NB4 (cell line): Measurements from ENCODE around the gene ZDHHC6.
A peak's percentile ranks its signal among the peaks of the same experiment; 100 is the strongest.
"Not testable (repeated sequence)": the region's sequence is repeated elsewhere in the genome, so short reads cannot be mapped to it uniquely, and the experiment has no call there.

Source experiments
- DNase-seq: peaks from one replicate; pipeline ENCODE4 v3.0.0; 2010; ENCODE audit warnings: low read depth
- H3K4me3 ChIP-seq: one replicate; pipeline ENCODE4 v1.5.1; 2011; ENCODE audit warnings: mild to moderate bottlenecking, low read depth, low read length, moderate library complexity
- MAX ChIP-seq: IDR thresholded peaks from 2 replicates; pipeline ENCODE4 v1.6.1; 2011; ENCODE audit warnings: low read depth, low read length
- MYC ChIP-seq: IDR thresholded peaks from 2 replicates; pipeline ENCODE4 v1.6.1; 2011; ENCODE audit warnings: low read depth, low read length
- POLR2A ChIP-seq: IDR thresholded peaks from 2 replicates; pipeline ENCODE4 v1.6.1; 2011; ENCODE audit warnings: mild to moderate bottlenecking; ENCODE audit not compliant: insufficient read length; ENCODE audit errors: extremely low read depth
- TF ChIP-seq, protein P1 (sequence below): IDR thresholded peaks from one replicate; pipeline ENCODE4 v1.5.1; 2012; ENCODE audit warnings: low read depth, low read length

ZDHHC6 gene

DNA sequence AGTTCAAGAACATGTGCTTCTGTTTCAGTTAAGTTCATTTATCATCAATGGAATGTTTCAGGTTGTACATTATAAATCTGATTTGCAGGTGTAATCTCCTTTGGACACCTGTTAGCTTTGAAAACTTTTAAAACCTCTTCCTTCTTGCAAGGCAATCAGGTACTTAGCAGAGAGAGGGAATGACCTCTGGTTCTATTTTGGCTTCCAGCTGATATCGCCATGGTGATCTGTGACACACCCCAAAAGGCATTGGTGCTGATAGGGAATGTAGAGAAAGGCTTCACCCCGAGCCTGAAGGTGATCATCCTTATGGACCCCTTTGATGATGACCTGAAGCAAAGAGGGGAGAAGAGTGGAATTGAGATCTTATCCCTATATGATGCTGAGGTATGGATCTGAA, 37.4 kb downstream of the ZDHHC6 start:
- H3K4me3 ChIP-seq = no peak overlapping the region
- no peak for DNase-seq
- no peak for TF ChIP-seq POLR2A
- TF ChIP-seq MAX = no peak
- TF ChIP-seq, protein P1, sequence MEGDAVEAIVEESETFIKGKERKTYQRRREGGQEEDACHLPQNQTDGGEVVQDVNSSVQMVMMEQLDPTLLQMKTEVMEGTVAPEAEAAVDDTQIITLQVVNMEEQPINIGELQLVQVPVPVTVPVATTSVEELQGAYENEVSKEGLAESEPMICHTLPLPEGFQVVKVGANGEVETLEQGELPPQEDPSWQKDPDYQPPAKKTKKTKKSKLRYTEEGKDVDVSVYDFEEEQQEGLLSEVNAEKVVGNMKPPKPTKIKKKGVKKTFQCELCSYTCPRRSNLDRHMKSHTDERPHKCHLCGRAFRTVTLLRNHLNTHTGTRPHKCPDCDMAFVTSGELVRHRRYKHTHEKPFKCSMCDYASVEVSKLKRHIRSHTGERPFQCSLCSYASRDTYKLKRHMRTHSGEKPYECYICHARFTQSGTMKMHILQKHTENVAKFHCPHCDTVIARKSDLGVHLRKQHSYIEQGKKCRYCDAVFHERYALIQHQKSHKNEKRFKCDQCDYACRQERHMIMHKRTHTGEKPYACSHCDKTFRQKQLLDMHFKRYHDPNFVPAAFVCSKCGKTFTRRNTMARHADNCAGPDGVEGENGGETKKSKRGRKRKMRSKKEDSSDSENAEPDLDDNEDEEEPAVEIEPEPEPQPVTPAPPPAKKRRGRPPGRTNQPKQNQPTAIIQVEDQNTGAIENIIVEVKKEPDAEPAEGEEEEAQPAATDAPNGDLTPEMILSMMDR = no peak
- no peak for TF ChIP-seq MYC

- no peak overlapping the region for H3K4me3 ChIP-seq
- TF ChIP-seq, protein P1 = no peak
- TF ChIP-seq MAX (no peak), MYC (no peak), POLR2A (no peak)
- DNase-seq = no peak
Observed at GRCh38 chr10:112407696-112408095, 39.0 kb downstream of the ZDHHC6 start.

DNA sequence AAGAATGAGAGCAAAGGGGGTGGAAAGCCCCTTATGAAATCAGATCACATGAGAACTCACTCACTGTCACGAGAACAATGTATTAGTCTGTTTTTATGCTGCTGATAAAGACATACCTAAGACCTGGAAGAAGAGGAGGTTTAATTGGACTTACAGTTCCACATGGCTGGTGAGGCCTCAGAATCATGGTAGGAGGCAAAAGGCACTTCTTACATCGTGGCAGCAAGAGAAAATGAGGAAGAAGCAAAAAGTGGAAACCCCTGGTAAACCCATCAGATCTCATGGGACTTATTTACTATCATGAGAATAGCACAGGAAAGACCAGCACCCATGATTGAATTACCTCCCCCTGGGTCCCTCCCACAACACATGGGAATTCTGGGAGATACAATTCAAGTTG, 39.9 kb downstream of the ZDHHC6 start:
- DNase-seq = peak; percentile 27
- H3K4me3 ChIP-seq = not testable (repeated sequence)

GRCh38 chr10:112404617-112405016, 42.1 kb downstream of the ZDHHC6 start:
- no peak for DNase-seq
- no peak overlapping the region for H3K4me3 ChIP-seq
- TF ChIP-seq, protein P1 = no peak
- TF ChIP-seq MAX (no peak), POLR2A (no peak), MYC (no peak)

- H3K4me3 ChIP-seq = no peak overlapping the region
- DNase-seq = no peak
- TF ChIP-seq, protein P1 = no peak
- TF ChIP-seq MYC (no peak), MAX (no peak), POLR2A (no peak)
Observed at GRCh38 chr10:112402917-112403316, 43.8 kb downstream of the ZDHHC6 start.

DNA sequence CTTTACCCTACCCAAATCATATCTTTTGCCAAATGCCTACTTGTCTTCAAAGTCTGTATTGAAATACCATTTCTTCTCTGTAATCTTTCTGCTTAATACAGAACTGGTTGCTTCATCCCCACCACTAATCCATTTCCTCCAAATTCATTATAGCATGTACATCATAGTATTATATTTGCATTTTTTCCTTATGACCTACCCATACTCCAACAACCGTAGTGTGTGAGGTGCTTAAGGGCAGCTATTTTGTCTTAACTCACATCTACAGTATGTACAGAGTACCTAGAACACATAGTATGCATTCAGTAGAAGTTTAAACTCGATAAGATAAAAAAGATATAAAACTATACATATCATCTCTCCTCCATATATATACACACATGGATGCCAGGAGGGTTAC, 49.1 kb downstream of the ZDHHC6 start:
- H3K4me3 ChIP-seq = no peak overlapping the region
- TF ChIP-seq, protein P1 = no peak
- TF ChIP-seq MAX = no peak
- TF ChIP-seq POLR2A = no peak
- no peak for TF ChIP-seq MYC
- no peak for DNase-seq
